Measurements from ENCODE around the gene SYT12.

Gene SYT12

DNA sequence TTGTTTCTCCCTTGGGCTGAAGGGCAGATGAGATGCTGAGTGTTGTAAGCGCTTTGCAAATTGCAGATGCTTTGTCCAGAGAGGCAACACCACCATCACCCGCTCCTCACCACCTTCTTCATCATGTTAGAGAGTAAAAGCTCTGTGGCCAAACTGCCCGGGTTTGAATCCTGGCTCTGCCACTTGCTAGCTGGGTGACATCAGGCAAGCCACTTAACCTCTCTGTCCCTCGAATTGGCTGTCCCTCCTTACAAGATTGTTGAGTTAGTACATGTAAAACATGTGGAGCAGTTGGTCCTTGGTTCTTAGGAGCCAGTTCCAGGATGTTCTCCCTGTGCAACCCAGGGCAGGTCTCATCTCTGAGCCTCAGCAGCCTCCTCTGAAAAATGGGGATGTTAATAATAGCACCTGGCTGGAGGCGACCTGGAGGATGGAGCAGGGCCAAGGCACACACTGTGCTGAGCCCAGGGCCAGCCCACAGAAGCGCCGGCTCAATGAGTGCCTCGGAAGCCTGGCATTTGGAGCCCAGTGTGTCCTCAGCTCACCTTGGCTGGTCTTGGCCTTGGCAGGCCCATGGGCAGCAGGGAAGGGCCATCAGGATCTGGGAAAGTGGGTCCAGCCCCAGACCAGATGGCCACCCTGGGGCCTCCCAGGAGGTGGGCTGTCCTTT lies 37.3 kb upstream of the SYT12 start:
- Histone ChIP-seq H3K4me3 (ENCODE audit: low read length in 2 of 2) (no peak overlapping the region), H3K14ac (ENCODE audit: low read length) (no peak overlapping the region), H3K9me3 (replicated peaks in 1 of 2; ENCODE audit: control insufficient read depth in 2 of 2, insufficient read depth in 1 of 2, low read depth in 1 of 2, low read length in 2 of 2) (no peaks in the 10 kb centered on the region), H3K18ac (ENCODE audit: low read length) (no peak overlapping the region), H3K27ac (replicated peaks; ENCODE audit: low read length) (no peak overlapping the region), H3K9ac (ENCODE audit: low read depth, low read length, poor library complexity) (no peak overlapping the region), H3K36me3 (replicated peaks in 1 of 2; ENCODE audit: control insufficient read depth in 2 of 2, insufficient read depth in 2 of 2, low read length in 2 of 2) (no peaks in the 10 kb centered on the region), H4K91ac (ENCODE audit: low read depth, low read length, poor library complexity) (no peak overlapping the region), H3K27me3 (ENCODE audit: control insufficient read depth in 3 of 3, insufficient read depth in 3 of 3, low read depth in 1 of 3, low read length in 3 of 3) (peaks cover 0 to 8% (median 0%) of the 10 kb centered on the region in 3 experiments), H3K4me2 (ENCODE audit: insufficient read depth, low read length, poor library complexity, severe bottlenecking) (no peak overlapping the region), H2BK120ac (ENCODE audit: low read depth, low read length) (no peak overlapping the region), H2AK5ac (ENCODE audit: low read depth, low read length) (no peak overlapping the region), H2BK12ac (ENCODE audit: low read length) (no peak overlapping the region), H2AFZ (ENCODE audit: low read length) (no peak overlapping the region), H3K4ac (ENCODE audit: low read length) (no peak overlapping the region), H4K8ac (ENCODE audit: low read depth, low read length) (no peak overlapping the region), H2BK5ac (ENCODE audit: low read length) (no peak overlapping the region), H3K4me1 (ENCODE audit: control insufficient read depth in 2 of 2, insufficient read depth in 1 of 2, low read depth in 1 of 2, low read length in 2 of 2) (peaks cover 5 to 6% of the 10 kb centered on the region in 2 donors), H3K79me1 (ENCODE audit: low read depth, low read length) (peaks cover 2% of the 10 kb centered on the region), H3K23ac (ENCODE audit: low read depth, low read length, poor library complexity) (no peak overlapping the region), H2BK15ac (ENCODE audit: low read length) (no peak overlapping the region)
- no CpG with 5 or more reads among the region's 8 CpGs for WGBS, 2 donors (ENCODE audit: extremely low coverage in 2 of 2, insufficient read length in 2 of 2, insufficient replicate concordance in 1 of 2)
- DNase-seq (ENCODE audit: low spot score) = no peak

DNA sequence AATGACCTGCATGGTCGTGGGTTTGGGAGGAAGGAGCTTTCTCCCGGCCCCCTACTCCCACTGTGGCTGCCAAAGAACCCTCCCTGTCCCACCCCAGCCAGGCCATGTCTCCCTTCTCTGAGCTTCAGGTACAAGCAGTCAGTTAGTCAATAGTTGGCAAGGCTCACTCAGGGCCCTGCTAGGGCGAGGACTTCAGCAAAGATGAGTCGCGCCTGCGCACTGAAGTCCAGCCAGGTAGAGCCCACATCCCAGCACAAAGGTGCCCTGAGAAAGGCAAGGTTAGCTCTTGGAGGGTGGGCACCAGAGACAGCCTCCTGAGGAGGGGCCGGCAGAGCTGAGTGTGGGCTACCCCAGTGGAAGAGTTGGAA lies 36.8 kb upstream of the SYT12 start:
- Histone ChIP-seq H2AFZ (ENCODE audit: low read length) (no peak overlapping the region), H3K36me3 (replicated peaks in 1 of 2; ENCODE audit: control insufficient read depth in 2 of 2, insufficient read depth in 2 of 2, low read length in 2 of 2) (no peaks in the 10 kb centered on the region), H3K9me3 (replicated peaks in 1 of 2; ENCODE audit: control insufficient read depth in 2 of 2, insufficient read depth in 1 of 2, low read depth in 1 of 2, low read length in 2 of 2) (no peaks in the 10 kb centered on the region), H2BK120ac (ENCODE audit: low read depth, low read length) (no peak overlapping the region), H3K27me3 (ENCODE audit: control insufficient read depth in 3 of 3, insufficient read depth in 3 of 3, low read depth in 1 of 3, low read length in 3 of 3) (peaks cover 0 to 8% (median 0%) of the 10 kb centered on the region in 3 experiments), H3K27ac (replicated peaks; ENCODE audit: low read length) (no peak overlapping the region), H4K91ac (ENCODE audit: low read depth, low read length, poor library complexity) (no peak overlapping the region), H3K4me2 (ENCODE audit: insufficient read depth, low read length, poor library complexity, severe bottlenecking) (no peak overlapping the region), H2BK5ac (ENCODE audit: low read length) (no peak overlapping the region), H3K4me1 (ENCODE audit: control insufficient read depth in 2 of 2, insufficient read depth in 1 of 2, low read depth in 1 of 2, low read length in 2 of 2) (peaks cover 5 to 6% of the 10 kb centered on the region in 2 donors), H3K9ac (ENCODE audit: low read depth, low read length, poor library complexity) (no peak overlapping the region), H3K23ac (ENCODE audit: low read depth, low read length, poor library complexity) (no peak overlapping the region), H3K4ac (ENCODE audit: low read length) (no peak overlapping the region), H2AK5ac (ENCODE audit: low read depth, low read length) (no peak overlapping the region), H2BK12ac (ENCODE audit: low read length) (no peak overlapping the region), H2BK15ac (ENCODE audit: low read length) (no peak overlapping the region), H3K18ac (ENCODE audit: low read length) (peak overlapping the region; percentile 27), H3K79me1 (ENCODE audit: low read depth, low read length) (peaks cover 2% of the 10 kb centered on the region), H3K14ac (ENCODE audit: low read length) (no peak overlapping the region), H4K8ac (ENCODE audit: low read depth, low read length) (no peak overlapping the region), H3K4me3 (ENCODE audit: low read length in 2 of 2) (peak overlapping the region in 1 of 2 donors; percentile 55)
- no peak for DNase-seq (ENCODE audit: low spot score)
- no CpG with 5 or more reads among the region's 7 CpGs for WGBS, 2 donors (ENCODE audit: extremely low coverage in 2 of 2, insufficient read length in 2 of 2, insufficient replicate concordance in 1 of 2)

DNA sequence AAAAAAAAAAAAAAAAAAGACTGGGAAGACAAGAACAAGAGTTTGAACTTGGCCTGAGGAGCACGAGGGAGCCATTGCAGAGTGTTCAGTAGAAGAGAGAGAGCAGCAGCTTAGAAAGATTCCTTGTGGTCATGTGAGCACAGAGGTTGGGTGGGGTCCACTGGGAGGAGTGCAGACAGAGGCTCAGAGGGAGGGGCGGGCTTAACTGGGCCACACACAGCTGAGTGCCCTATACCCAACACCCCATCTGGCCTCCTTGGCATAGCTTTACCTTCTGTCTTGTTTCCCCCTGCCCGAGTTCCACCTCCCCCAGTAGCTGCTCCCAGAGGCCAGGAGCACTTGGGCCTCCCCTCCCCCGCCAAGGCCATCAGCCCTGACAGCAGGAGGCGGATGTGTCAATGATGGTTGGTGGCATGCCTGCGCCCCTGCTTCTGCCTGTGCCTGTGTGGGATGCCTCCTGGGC lies 35.7 kb upstream of the SYT12 start:
- Histone ChIP-seq H2BK5ac (ENCODE audit: low read length) (peak overlapping the region; percentile 26), H3K4me1 (ENCODE audit: control insufficient read depth in 2 of 2, insufficient read depth in 1 of 2, low read depth in 1 of 2, low read length in 2 of 2) (peaks cover 5 to 6% of the 10 kb centered on the region in 2 donors), H2BK120ac (ENCODE audit: low read depth, low read length) (no peak overlapping the region), H3K36me3 (replicated peaks in 1 of 2; ENCODE audit: control insufficient read depth in 2 of 2, insufficient read depth in 2 of 2, low read length in 2 of 2) (no peaks in the 10 kb centered on the region), H4K8ac (ENCODE audit: low read depth, low read length) (no peak overlapping the region), H2BK12ac (ENCODE audit: low read length) (no peak overlapping the region), H3K4ac (ENCODE audit: low read length) (no peak overlapping the region), H3K9me3 (replicated peaks in 1 of 2; ENCODE audit: control insufficient read depth in 2 of 2, insufficient read depth in 1 of 2, low read depth in 1 of 2, low read length in 2 of 2) (no peaks in the 10 kb centered on the region), H3K27me3 (ENCODE audit: control insufficient read depth in 3 of 3, insufficient read depth in 3 of 3, low read depth in 1 of 3, low read length in 3 of 3) (peaks cover 0 to 8% (median 0%) of the 10 kb centered on the region in 3 experiments), H3K79me1 (ENCODE audit: low read depth, low read length) (peaks cover 2% of the 10 kb centered on the region), H2AFZ (ENCODE audit: low read length) (peak overlapping the region; percentile 46), H2AK5ac (ENCODE audit: low read depth, low read length) (peak overlapping the region; percentile 18), H3K27ac (replicated peaks; ENCODE audit: low read length) (no peak overlapping the region), H3K4me3 (ENCODE audit: low read length in 2 of 2) (no peak overlapping the region), H3K23ac (ENCODE audit: low read depth, low read length, poor library complexity) (peak overlapping the region; percentile 75), H3K14ac (ENCODE audit: low read length) (no peak overlapping the region), H3K4me2 (ENCODE audit: insufficient read depth, low read length, poor library complexity, severe bottlenecking) (no peak overlapping the region), H2BK15ac (ENCODE audit: low read length) (no peak overlapping the region), H4K91ac (ENCODE audit: low read depth, low read length, poor library complexity) (no peak overlapping the region), H3K9ac (ENCODE audit: low read depth, low read length, poor library complexity) (no peak overlapping the region), H3K18ac (ENCODE audit: low read length) (no peak overlapping the region)
- WGBS, 2 donors (ENCODE audit: extremely low coverage in 2 of 2, insufficient read length in 2 of 2, insufficient replicate concordance in 1 of 2) = no CpG with 5 or more reads among the region's 6 CpGs
- DNase-seq (ENCODE audit: low spot score) = no peak

DNA sequence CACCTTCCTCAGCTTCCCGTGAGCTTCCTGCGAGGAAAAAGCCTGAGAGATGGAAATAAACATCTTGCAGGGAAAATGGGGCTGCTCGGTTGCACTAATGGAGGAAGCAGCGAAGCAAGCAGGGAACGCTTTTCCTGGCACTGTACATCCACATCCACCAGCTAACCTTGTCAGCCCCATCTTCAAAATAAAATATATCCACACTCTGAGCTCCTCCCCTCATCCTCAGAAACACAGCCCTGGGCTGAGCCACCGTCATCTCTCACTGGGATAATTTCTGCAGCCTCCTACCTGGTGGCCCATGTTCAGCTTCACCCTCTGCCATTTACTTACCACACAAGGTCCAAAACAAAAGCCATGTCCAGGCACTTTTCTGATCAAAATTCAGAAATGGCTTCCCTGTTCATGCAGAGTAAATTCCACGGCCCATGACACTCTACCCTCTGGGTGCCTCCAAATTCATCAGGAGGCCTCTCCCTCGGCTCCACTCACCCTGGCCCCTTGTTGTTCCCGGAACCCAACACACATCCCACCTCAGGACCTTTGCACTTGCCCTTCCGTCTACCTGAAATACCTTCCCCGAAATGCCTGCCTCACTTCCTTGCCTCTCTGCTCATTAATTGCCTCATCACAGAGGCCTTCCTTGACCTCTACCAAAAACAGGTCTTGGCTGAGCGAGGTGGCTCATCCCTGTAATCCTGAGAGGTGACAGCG lies 34.9 kb upstream of the SYT12 start:
- H4K91ac ChIP-seq (ENCODE audit: low read depth, low read length, poor library complexity) = no peak overlapping the region

More for the DNA sequence above, 34.9 kb upstream of the SYT12 start:
- Histone ChIP-seq H2AFZ (ENCODE audit: low read length) (peak overlapping the region; percentile 46), H3K23ac (ENCODE audit: low read depth, low read length, poor library complexity) (no peak overlapping the region), H3K27me3 (ENCODE audit: control insufficient read depth in 3 of 3, insufficient read depth in 3 of 3, low read depth in 1 of 3, low read length in 3 of 3) (peaks cover 0 to 8% (median 0%) of the 10 kb centered on the region in 3 experiments), H3K4ac (ENCODE audit: low read length) (no peak overlapping the region), H3K4me1 (ENCODE audit: control insufficient read depth in 2 of 2, insufficient read depth in 1 of 2, low read depth in 1 of 2, low read length in 2 of 2) (peaks cover 5 to 6% of the 10 kb centered on the region in 2 donors), H2BK15ac (ENCODE audit: low read length) (no peak overlapping the region), H3K27ac (replicated peaks; ENCODE audit: low read length) (no peak overlapping the region), H2AK5ac (ENCODE audit: low read depth, low read length) (no peak overlapping the region), H3K36me3 (replicated peaks in 1 of 2; ENCODE audit: control insufficient read depth in 2 of 2, insufficient read depth in 2 of 2, low read length in 2 of 2) (no peaks in the 10 kb centered on the region), H3K14ac (ENCODE audit: low read length) (no peak overlapping the region), H2BK12ac (ENCODE audit: low read length) (no peak overlapping the region), H3K4me3 (ENCODE audit: low read length in 2 of 2) (no peak overlapping the region), H3K4me2 (ENCODE audit: insufficient read depth, low read length, poor library complexity, severe bottlenecking) (no peak overlapping the region), H3K79me1 (ENCODE audit: low read depth, low read length) (peaks cover 2% of the 10 kb centered on the region), H3K9ac (ENCODE audit: low read depth, low read length, poor library complexity) (no peak overlapping the region), H2BK5ac (ENCODE audit: low read length) (no peak overlapping the region), H3K18ac (ENCODE audit: low read length) (no peak overlapping the region), H4K8ac (ENCODE audit: low read depth, low read length) (no peak overlapping the region), H2BK120ac (ENCODE audit: low read depth, low read length) (no peak overlapping the region), H3K9me3 (replicated peaks in 1 of 2; ENCODE audit: control insufficient read depth in 2 of 2, insufficient read depth in 1 of 2, low read depth in 1 of 2, low read length in 2 of 2) (no peaks in the 10 kb centered on the region)
- WGBS, 2 donors (ENCODE audit: extremely low coverage in 2 of 2, insufficient read length in 2 of 2, insufficient replicate concordance in 1 of 2) = no CpG with 5 or more reads among the region's 13 CpGs
- DNase-seq (ENCODE audit: low spot score) = no peak
